Neuronal stem cell (in vitro differentiated cells): Measurements from ENCODE around the gene ATXN10.

Experiments
- DNase-seq: peaks from one replicate; pipeline ENCODE4 v3.0.0-alpha.2; 2013; ENCODE audit warnings: low spot score
- H2AFZ ChIP-seq: one replicate; pipeline ENCODE4 v1.6.1; 2013; ENCODE audit warnings: mild to moderate bottlenecking, low read length, inconsistent platforms
- H2AK5ac ChIP-seq: 2 replicates; pipeline ENCODE4 v1.6.1; 2013; ENCODE audit warnings: low read depth, mild to moderate bottlenecking, inconsistent platforms, low read length, moderate library complexity, mixed read lengths
- H2BK120ac ChIP-seq: 2 replicates; pipeline ENCODE4 v1.6.1; 2013; ENCODE audit warnings: low read depth, mild to moderate bottlenecking, inconsistent platforms, low read length, moderate library complexity, mixed read lengths
- H2BK12ac ChIP-seq: one replicate; pipeline ENCODE4 v1.6.1; 2013; ENCODE audit warnings: low read length, inconsistent platforms
- H2BK15ac ChIP-seq: 2 replicates; pipeline ENCODE4 v1.6.1; 2013; ENCODE audit warnings: mild to moderate bottlenecking, low read length, inconsistent platforms, mixed read lengths
- H2BK5ac ChIP-seq: one replicate; pipeline ENCODE4 v1.6.1; 2013; ENCODE audit warnings: inconsistent platforms, mild to moderate bottlenecking, low read length, moderate library complexity
- H3K14ac ChIP-seq: one replicate; pipeline ENCODE4 v1.6.1; 2013; ENCODE audit warnings: low read length, inconsistent platforms
- H3K18ac ChIP-seq: 2 replicates; pipeline ENCODE4 v1.6.1; 2013; ENCODE audit warnings: low read length, inconsistent platforms
- H3K23ac ChIP-seq: 2 replicates; pipeline ENCODE4 v1.6.1; 2013; ENCODE audit warnings: low read depth, mild to moderate bottlenecking, mixed read lengths, low read length, inconsistent platforms; ENCODE audit not compliant: poor library complexity
- H3K27ac ChIP-seq: replicated peaks from 3 replicates; pipeline ENCODE4 v1.5.1; 2013; ENCODE audit warnings: low read length, inconsistent platforms
- H3K27me3 ChIP-seq, 3 experiments: 2 replicates each; pipeline ENCODE4 v1.6.1; 2013; ENCODE audit warnings: low read length in 3 of 3, mild to moderate bottlenecking in 2 of 3, inconsistent platforms in 1 of 3, low read depth in 1 of 3, mixed read lengths in 1 of 3, moderate library complexity in 1 of 3; ENCODE audit not compliant: control insufficient read depth in 3 of 3, insufficient read depth in 3 of 3
- H3K36me3 ChIP-seq, 2 donors: replicated peaks in 1 of 2; 2 replicates each; pipeline ENCODE4 v1.6.1; 2013; ENCODE audit warnings: low read length in 2 of 2; ENCODE audit not compliant: control insufficient read depth in 2 of 2, insufficient read depth in 2 of 2
- H3K4ac ChIP-seq: 2 replicates; pipeline ENCODE4 v1.6.1; 2013; ENCODE audit warnings: inconsistent platforms, mild to moderate bottlenecking, low read length, moderate library complexity
- H3K4me1 ChIP-seq, 2 donors: 1 replicate in 1 of 2; 2 replicates in 1 of 2; pipeline ENCODE4 v1.6.1; 2013; ENCODE audit warnings: low read length in 2 of 2, low read depth in 1 of 2; ENCODE audit not compliant: control insufficient read depth in 2 of 2, insufficient read depth in 1 of 2
- H3K4me2 ChIP-seq: one replicate; pipeline ENCODE4 v1.6.1; 2013; ENCODE audit warnings: mild to moderate bottlenecking, low read length, inconsistent platforms; ENCODE audit not compliant: insufficient read depth, poor library complexity, severe bottlenecking
- H3K4me3 ChIP-seq, 2 donors: 2 replicates each; pipeline ENCODE4 v1.5.1; 2013; ENCODE audit warnings: low read length in 2 of 2, mild to moderate bottlenecking in 2 of 2, inconsistent platforms in 1 of 2, moderate library complexity in 1 of 2
- H3K79me1 ChIP-seq: one replicate; pipeline ENCODE4 v1.6.1; 2013; ENCODE audit warnings: low read depth, mild to moderate bottlenecking, inconsistent platforms, low read length, moderate library complexity
- H3K9ac ChIP-seq: one replicate; pipeline ENCODE4 v1.6.1; 2013; ENCODE audit warnings: mild to moderate bottlenecking, low read depth, low read length, inconsistent platforms; ENCODE audit not compliant: poor library complexity
- H3K9me3 ChIP-seq, 2 donors: replicated peaks in 1 of 2; 2 replicates each; pipeline versions ENCODE3 to v1.6.1; 2013; ENCODE audit warnings: low read length in 2 of 2, mild to moderate bottlenecking in 2 of 2, inconsistent platforms in 1 of 2, low read depth in 1 of 2, mixed read lengths in 1 of 2, moderate library complexity in 1 of 2; ENCODE audit not compliant: control insufficient read depth in 2 of 2, insufficient read depth in 1 of 2
- H4K8ac ChIP-seq: one replicate; pipeline ENCODE4 v1.6.1; 2013; ENCODE audit warnings: low read depth, mild to moderate bottlenecking, inconsistent platforms, low read length, moderate library complexity
- H4K91ac ChIP-seq: one replicate; pipeline ENCODE4 v1.6.1; 2013; ENCODE audit warnings: low read length, low read depth, mild to moderate bottlenecking, inconsistent platforms; ENCODE audit not compliant: poor library complexity
- WGBS, 2 donors: extraction: QIAGEN DNeasy Blood & Tissue Kit; methylation state at CpG; one replicate each; pipeline ENCODE4 v1.1.7; 2013; ENCODE audit warnings: missing lambda C conversion rate in 2 of 2, mixed read lengths in 1 of 2; ENCODE audit not compliant: insufficient read length in 2 of 2, insufficient replicate concordance in 1 of 2; ENCODE audit errors: extremely low coverage in 2 of 2; 5-methylcytosine and 5-hydroxymethylcytosine counted together

Gene ATXN10

DNA sequence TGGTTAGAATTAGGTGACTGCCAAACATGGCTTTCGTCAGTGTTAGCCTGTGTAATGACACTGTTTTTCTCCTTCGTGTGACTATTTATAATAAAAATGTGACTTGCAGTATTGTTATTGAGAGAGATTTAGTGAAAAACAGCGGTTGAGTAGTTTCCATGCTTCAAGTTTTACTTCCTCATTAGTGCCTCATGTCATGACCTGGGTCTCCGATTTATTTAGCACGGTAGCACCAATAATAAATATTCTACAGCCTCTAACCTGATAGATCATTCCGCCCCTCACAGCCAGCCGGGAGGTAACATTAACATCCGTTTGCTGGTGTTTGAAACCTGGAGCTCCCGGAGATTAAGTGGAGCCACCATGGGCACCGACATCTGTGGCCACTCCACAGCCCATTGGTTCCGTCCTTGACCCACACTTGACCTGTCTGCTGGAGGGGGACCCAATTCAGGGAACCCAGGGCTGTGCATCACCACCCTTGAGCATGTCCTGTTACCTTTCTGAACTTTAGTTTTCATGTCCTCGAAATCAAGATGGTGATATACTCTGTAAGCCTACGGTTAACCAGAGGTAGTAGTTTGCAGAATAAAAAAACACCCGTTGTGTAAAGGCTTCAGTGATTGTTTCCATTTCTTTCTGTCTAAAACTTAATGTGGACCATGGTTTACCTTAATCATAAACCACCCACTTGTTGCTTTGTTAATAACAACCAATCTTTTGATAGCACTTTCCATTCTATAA, 104.1 kb downstream of the ATXN10 start:
- Histone ChIP-seq H2AK5ac (no peak overlapping the region), H2BK12ac (no peak overlapping the region), H2BK5ac (no peak overlapping the region), H3K27me3 (no peaks in the 10 kb centered on the region), H3K4me3 (no peak overlapping the region), H3K4me1 (peaks cover 0 to 2% of the 10 kb centered on the region in 2 donors), H2BK15ac (no peak overlapping the region), H3K9ac (no peak overlapping the region), H3K27ac (no peak overlapping the region), H3K36me3 (peaks cover 5 to 31% of the 10 kb centered on the region in 2 donors), H4K91ac (no peak overlapping the region), H3K14ac (no peak overlapping the region), H3K18ac (no peak overlapping the region), H2AFZ (no peak overlapping the region), H2BK120ac (no peak overlapping the region), H3K9me3 (peaks cover 1 to 5% of the 10 kb centered on the region in 2 donors), H3K79me1 (peaks cover 4% of the 10 kb centered on the region), H3K4ac (no peak overlapping the region), H3K4me2 (no peak overlapping the region), H4K8ac (no peak overlapping the region), H3K23ac (no peak overlapping the region)
- DNase-seq: no peak
- WGBS, 2 donors: no CpG with 5 or more reads among the region's 14 CpGs

DNA sequence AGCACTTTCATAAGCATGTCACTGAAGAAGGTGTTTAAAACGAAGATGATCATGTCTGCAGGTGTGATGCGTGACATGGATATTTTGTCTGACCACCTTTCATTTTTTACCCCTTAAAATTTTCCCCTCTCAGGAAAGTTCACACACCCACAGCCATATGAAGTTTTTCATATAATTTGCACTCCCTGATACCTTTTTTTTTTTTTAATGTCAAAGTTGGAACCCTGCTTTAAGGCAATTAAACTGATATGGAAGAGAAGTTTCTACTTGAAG, 104.6 kb downstream of the ATXN10 start:
- H2BK15ac ChIP-seq: no peak overlapping the region
- H3K27me3 ChIP-seq: no peaks in the 10 kb centered on the region
- H3K36me3 ChIP-seq: peaks cover 5 to 30% of the 10 kb centered on the region in 2 donors
- no peak overlapping the region for H2BK5ac ChIP-seq
- H2AFZ ChIP-seq: no peak overlapping the region
- H2BK12ac ChIP-seq: no peak overlapping the region
- no peak overlapping the region for H4K8ac ChIP-seq
- DNase-seq: no peak
- H3K4ac ChIP-seq: no peak overlapping the region
- H3K9ac ChIP-seq: no peak overlapping the region
- peaks cover 4% of the 10 kb centered on the region for H3K79me1 ChIP-seq
- WGBS, 2 donors: no CpG with 5 or more reads among the region's 2 CpGs
- H3K23ac ChIP-seq: no peak overlapping the region
- no peak overlapping the region for H3K4me2 ChIP-seq
- H3K27ac ChIP-seq: no peak overlapping the region
- no peak overlapping the region for H3K14ac ChIP-seq
- no peak overlapping the region for H3K4me3 ChIP-seq
- no peak overlapping the region for H4K91ac ChIP-seq
- H3K9me3 ChIP-seq: no peaks in the 10 kb centered on the region
- H2BK120ac ChIP-seq: no peak overlapping the region
- no peak overlapping the region for H3K18ac ChIP-seq
- H2AK5ac ChIP-seq: no peak overlapping the region
- peaks cover 0 to 2% of the 10 kb centered on the region in 2 donors for H3K4me1 ChIP-seq

GRCh38 chr22:45777046-45777851, 105.6 kb downstream of the ATXN10 start:
- no peak overlapping the region for H3K23ac ChIP-seq
- no peak overlapping the region for H2BK15ac ChIP-seq
- no CpG with 5 or more reads among the region's 6 CpGs for WGBS, 2 donors
- no peak overlapping the region for H2AK5ac ChIP-seq
- no peak overlapping the region for H3K18ac ChIP-seq
- no peak overlapping the region for H2AFZ ChIP-seq
- DNase-seq: no peak
- H2BK120ac ChIP-seq: no peak overlapping the region
- H3K27ac ChIP-seq: no peak overlapping the region
- no peak overlapping the region for H2BK5ac ChIP-seq
- H4K91ac ChIP-seq: no peak overlapping the region
- H3K4ac ChIP-seq: no peak overlapping the region
- no peak overlapping the region for H3K9ac ChIP-seq
- peaks cover 4% of the 10 kb centered on the region for H3K79me1 ChIP-seq
- no peak overlapping the region for H3K4me2 ChIP-seq
- H2BK12ac ChIP-seq: no peak overlapping the region
- H3K4me3 ChIP-seq: no peak overlapping the region
- H3K4me1 ChIP-seq: peaks cover 0 to 2% of the 10 kb centered on the region in 2 donors
- H3K14ac ChIP-seq: no peak overlapping the region
- no peaks in the 10 kb centered on the region for H3K27me3 ChIP-seq
- no peak overlapping the region for H4K8ac ChIP-seq
- H3K36me3 ChIP-seq: peaks cover 5 to 31% of the 10 kb centered on the region in 2 donors
- H3K9me3 ChIP-seq: no peaks in the 10 kb centered on the region

DNA sequence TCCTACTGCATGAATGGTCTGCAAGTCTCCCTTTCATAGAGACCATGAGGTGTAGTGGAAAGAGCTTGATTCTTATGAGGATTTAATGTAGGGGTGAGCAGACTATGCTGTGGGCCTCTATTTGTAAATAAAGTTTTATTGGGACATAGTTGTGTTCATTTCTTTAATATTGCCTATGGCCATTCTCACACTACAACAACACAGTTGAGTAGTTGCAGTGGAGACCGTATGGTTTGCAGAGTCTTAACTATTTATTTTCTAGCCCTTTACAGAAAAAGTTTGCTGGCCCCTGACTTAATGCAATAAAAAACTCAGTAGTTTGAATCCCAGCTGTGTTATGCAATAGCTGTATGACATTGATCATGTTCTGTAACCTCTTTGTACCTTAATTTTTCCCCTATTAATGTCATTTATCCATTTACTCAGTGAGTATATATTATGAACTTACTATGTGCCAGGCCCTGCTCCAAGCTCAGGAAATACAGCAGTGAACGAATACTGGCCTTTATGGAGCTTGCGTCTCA, 106.3 kb downstream of the ATXN10 start:
- Histone ChIP-seq H2BK5ac (no peak overlapping the region), H3K36me3 (peaks cover 5 to 29% of the 10 kb centered on the region in 2 donors), H3K23ac (no peak overlapping the region), H2AK5ac (no peak overlapping the region), H2BK12ac (no peak overlapping the region), H3K4me1 (no peaks in the 10 kb centered on the region), H3K4me3 (no peak overlapping the region), H2BK15ac (no peak overlapping the region), H3K4ac (no peak overlapping the region), H2AFZ (no peak overlapping the region), H3K27ac (no peak overlapping the region), H3K27me3 (no peaks in the 10 kb centered on the region), H3K18ac (no peak overlapping the region), H3K9ac (no peak overlapping the region), H4K8ac (no peak overlapping the region), H3K4me2 (no peak overlapping the region), H3K79me1 (peaks cover 4% of the 10 kb centered on the region), H3K14ac (no peak overlapping the region), H2BK120ac (no peak overlapping the region), H4K91ac (no peak overlapping the region), H3K9me3 (no peaks in the 10 kb centered on the region)
- no peak for DNase-seq
- WGBS, 2 donors: no CpG with 5 or more reads among the region's 3 CpGs
